HS-5 (cell line): ENCODE measurements around the gene MX1.

Experiments used
- DNase-seq: peaks from one replicate; pipeline ENCODE4 v3.0.0-alpha.2; 2012; ENCODE audit warnings: low read depth

Gene MX1

DNA sequence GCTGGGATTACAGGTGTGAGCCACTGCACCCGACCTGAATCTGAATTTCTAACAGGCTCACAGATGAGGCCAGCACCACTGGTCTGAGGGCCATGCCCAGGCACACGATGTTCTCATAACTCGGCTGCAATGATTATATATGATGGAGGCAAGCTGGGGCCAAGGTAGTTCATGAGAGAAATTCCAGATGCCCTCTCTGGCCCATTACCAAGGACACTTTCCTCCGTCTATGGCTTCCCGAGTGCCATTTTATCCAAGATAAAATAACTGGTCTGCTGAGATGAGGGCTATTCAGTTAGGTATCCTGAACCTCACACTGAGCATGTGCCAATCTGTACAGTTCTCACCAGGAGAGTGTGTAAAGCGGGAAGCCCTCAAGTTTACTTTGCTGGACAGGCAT, 65.4 kb downstream of the MX1 start:
- no peak for DNase-seq

- no peak for DNase-seq
These were observed 68.2 kb downstream of the MX1 start for GRCh38 chr21:41494242-41494641.

DNA sequence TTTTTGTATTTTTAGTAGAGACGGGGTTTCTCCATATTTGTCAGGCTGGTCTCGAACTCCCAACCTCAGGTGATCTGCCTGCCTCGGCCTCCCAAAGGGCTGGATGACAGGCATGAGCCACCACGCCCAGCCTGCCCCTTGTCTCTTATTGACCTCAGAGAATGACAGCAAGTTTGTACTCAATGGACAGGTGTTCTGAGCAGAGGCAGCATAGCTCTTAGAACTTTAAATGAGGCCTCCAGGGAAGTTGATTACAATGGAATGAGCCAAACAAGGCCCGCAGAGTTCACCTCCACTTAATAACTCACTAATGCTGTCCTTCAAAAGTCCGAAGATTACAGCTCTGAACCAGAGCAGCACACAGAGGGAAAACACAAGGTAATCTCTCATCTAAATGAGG, 71.0 kb downstream of the MX1 start:
- no peak for DNase-seq

GRCh38 chr21:41497788-41498187, 71.7 kb downstream of the MX1 start:
- no peak for DNase-seq

DNA sequence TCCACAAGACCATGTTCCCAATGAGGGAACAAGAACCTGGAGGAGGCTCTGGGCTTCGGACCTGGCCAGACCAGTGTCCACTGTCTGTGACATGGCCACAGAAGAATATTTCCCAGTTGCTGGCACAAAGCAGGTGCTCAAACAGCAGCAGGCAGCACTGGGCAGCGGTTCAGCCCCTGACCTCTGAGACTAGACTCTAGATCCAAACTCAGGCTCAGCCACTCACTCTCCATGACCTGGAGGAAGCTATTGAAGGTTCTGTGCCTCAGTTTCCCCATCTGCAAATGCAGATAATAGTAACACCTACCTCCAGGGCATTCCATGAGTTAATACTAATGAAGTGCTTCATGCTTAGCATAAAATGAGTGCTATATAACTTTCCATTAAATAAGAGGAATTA, 73.9 kb downstream of the MX1 start:
- no peak for DNase-seq

GRCh38 chr21:41500363-41500762, 74.3 kb downstream of the MX1 start:
- no peak for DNase-seq

DNA sequence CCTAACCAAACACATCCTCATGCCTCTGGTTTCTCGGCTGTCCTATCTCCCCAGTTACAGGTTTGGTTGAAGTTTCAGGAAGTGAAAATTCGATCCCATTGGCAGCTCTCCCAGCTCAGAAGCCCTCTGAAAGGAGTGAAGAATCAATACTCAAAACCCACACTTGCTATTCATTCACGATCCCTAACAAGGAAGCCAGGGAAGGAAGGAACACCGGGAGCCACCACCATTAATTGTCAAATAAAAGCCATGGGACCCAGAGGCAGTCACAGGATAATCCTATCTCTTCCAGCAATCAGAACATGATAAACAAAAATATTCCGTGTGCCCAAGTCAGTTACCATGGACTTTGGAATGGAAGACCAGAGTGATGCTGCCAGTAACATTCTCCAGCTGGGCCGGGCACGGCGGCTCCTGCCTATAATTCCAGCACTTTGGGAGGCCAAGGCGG, 74.9 kb downstream of the MX1 start:
- DNase-seq = no peak

- peak; percentile 9 for DNase-seq
These were observed 75.9 kb downstream of the MX1 start for GRCh38 chr21:41501919-41502318.

DNA sequence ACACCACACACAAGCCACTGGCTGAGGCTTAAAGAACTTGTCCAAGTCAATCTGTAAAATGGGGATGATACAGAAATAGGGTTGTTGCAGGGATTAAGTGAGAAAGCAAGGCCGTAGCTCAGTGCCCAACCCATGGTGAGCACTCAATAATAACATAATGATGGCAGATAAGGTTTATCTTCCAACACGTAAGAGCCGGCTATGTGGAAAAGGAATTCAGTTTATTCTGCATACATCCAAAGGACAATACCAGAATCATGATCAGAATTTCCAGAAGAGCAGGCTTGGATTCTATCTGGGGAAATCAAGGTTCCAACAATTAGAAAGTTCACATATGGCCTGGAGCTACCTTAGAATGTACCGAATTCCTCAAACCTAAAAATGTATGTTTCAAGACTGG, 77.3 kb downstream of the MX1 start:
- DNase-seq = no peak

- DNase-seq = no peak
These were observed 78.0 kb downstream of the MX1 start for GRCh38 chr21:41504030-41504429.

DNA sequence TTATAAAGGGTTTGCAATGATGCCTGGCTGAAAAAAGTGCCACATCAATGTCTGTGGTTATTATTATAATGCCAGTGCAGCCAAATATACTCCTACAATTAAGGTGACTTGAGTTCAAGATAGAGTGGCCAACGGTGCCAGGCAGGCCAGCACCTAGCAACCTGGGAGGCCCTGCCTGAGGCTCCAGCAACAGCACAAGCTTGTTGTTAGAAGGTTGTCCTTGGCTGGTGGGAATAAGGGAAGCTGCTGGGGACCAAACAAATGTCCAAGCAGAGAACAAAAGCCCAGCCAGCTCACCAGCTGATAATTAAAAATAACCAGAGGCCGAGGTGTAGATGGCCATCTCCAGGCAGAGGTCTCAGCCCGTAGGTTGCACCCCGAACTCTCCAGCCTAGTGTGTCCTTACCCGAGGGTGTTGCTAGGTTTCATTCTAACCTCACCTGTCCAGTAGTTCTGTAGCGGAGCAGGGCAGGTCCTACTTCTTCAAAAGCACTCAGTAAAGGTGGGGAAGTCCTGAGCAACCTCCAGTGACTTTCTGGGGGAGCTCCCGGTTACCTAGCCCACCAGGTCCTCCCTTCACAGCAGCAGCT, 80.1 kb downstream of the MX1 start:
- DNase-seq = no peak

DNA sequence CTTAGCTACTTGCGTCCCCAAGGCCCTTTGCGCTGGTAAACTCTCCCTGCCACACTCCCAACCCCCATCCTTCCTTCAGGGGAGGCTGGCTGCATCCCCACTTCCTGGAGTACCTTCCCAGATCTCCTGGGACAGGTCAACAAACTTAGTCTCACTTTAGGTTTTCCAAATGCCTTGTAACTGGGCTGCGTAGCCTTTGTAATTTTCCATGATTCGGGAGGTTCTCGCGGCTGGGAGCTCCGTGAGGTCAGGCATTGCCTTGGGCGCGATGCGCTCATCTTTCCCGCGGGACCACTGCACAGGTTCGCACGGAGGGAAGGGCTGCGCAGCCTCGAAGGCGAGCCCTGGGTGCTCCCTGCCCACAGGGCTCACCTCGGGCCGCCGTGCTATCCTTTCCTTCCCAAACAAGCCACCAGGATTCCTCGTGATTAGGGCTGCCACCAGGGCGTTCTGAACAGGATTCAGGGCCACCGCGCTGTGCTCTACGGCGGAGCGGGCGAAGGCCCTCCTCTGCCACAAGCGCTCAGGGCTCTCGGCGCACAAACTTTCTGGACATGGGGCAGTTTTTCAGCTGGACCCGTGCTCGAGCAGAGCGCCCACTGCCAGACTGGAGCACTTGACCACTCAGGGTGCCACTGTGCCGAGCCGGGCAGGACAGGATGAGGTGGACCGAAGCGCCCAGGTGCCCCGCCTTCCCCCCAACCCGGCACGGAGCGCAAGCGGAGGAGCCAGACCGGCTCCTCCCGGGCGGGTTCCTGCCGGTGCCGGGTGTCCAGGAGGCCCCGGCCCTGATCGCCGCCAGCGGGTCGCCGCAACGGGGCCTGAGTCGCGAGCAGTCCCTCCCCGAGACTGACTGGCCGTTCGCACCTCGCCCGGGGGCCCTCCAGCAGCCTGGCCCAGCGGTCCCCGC, 80.8 kb downstream of the MX1 start:
- no peak for DNase-seq

DNA sequence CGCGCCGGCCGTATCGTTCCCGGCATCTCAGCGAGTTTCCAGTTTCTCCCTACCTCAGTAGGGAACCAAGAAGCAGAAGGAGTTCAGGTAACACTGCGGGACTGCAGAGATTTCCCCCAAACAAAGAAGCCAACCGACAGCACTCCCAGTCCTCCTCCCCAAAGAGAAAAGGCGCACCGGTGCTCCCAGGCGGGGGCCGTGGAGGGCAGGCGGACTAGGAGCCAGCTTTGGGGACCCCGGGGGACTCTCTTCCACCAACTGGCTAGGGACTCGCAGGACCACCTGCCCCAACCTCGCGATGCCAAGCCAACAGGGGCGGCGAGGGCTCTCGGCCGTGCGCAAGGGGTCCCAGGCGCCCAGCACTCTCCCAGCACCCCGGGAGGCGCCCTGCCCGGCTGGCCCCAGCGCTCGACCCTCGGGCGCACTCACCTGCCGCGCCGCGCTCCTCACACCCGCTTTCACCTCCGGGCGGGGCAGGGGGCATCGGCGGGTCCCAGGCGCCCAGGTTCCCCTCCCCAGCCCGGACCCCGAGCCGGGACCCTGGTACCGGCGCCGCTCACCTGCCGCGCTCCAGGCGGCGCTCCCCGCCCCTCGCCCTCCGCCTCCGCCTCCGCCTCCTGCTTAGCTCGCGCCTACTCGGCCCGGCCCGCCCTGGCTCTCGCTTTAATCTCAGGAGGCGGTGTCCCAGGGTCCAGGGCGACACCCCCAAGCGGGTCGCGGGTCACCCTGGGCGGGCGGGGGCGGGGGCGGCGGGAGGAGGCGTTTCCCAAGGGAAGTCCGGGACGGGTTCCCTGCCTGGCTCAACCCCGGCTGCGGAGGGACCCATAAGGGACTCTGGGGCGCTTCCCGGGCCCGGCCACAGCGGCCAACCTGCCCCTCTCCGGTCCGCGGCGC, 81.7 kb downstream of the MX1 start, which contains the start of gene TMPRSS2:
TSS of gene TMPRSS2 (minus strand) at position 638 of the 894 bp plus-strand sequence. CDS start 10,025 bp downstream, outside the sequence.
- DNase-seq = no peak

GRCh38 chr21:41508415-41509144, 82.5 kb downstream of the MX1 start:
- no peak for DNase-seq
